Retinal pigment epithelial cell (primary cell): Measurements from ENCODE around the gene EIF4E2.

Experiments used
- DNase-seq: peaks from one replicate; pipeline ENCODE4 v3.0.0-alpha.2; 2010; ENCODE audit warnings: low read depth
- H3K4me3 ChIP-seq: 2 replicates; pipeline ENCODE4 v1.5.1; 2011; ENCODE audit warnings: mild to moderate bottlenecking, low read length, control low read depth, moderate library complexity
- TF ChIP-seq, protein P1 (sequence below): conservative IDR thresholded peaks from 2 replicates; pipeline ENCODE4 v1.5.1; 2011; ENCODE audit warnings: low read depth, low read length, control low read depth, inconsistent platforms

EIF4E2 gene

DNA sequence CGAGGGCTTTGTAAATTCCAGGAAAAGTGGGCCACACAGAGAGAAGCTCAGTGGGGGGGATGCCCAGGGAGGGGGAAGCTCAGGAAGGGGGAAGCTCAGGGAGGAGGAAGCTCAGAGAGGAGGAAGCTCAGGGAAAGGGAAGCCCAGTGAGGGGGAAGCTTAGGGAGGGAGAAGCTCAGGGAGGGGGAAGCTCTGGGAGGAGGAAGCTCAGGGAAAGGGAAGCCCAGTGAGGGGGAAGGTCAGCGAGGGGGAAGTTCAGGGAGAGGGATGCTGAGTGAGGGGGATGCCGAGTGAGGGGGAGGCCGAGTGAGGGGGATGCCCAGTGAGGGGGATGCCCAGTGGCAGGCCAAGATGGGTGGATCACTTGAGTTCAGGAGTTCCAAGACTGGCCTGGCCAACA, 11.8 kb upstream of the EIF4E2 start:
- H3K4me3 ChIP-seq = no peak overlapping the region
- DNase-seq = no peak
- TF ChIP-seq, protein P1, sequence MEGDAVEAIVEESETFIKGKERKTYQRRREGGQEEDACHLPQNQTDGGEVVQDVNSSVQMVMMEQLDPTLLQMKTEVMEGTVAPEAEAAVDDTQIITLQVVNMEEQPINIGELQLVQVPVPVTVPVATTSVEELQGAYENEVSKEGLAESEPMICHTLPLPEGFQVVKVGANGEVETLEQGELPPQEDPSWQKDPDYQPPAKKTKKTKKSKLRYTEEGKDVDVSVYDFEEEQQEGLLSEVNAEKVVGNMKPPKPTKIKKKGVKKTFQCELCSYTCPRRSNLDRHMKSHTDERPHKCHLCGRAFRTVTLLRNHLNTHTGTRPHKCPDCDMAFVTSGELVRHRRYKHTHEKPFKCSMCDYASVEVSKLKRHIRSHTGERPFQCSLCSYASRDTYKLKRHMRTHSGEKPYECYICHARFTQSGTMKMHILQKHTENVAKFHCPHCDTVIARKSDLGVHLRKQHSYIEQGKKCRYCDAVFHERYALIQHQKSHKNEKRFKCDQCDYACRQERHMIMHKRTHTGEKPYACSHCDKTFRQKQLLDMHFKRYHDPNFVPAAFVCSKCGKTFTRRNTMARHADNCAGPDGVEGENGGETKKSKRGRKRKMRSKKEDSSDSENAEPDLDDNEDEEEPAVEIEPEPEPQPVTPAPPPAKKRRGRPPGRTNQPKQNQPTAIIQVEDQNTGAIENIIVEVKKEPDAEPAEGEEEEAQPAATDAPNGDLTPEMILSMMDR = no peak

DNA sequence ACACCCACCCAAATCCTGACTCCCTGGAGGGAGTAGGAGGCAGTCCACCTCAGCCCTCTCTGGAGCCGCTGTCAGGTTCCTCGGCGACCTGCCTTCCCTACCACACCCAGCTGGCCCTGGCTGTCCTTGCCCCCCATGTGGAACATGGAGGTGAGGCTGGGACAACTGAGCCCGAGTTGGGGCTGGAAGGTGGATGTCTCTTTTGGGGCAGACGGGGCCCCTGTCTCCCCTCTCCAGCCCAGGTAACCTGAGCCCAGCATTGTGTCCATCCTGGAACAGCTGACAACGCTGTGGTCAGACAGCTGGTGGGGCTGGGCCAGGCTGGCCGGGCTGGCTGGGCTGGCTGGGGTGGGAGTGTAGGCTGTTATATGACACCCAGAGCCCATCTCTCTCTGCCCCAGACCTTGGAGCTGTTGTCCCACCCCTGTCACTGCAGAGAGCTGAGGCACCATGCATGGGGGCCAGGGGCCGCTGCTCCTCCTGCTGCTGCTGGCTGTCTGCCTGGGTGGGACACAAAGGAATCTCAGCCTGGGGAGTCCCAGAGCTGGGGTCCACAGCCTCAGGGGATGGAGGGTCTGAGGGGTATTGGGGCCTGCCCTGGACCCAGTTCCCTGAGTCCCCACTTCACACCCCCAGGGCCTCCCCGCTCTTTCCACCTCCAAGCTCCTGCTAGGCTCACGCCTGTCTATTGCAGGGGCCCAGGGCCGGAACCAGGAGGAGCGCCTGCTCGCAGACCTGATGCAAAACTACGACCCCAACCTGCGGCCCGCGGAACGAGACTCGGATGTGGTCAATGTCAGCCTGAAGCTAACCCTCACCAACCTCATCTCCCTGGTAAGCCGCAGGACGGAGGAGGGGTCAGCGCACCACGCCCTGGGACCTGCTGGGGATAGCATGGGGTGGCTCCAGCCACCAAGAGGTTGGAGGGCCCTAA, 10.9 kb upstream of the EIF4E2 start, which contains the start of gene CHRNG:
TSS of gene CHRNG (plus strand) at position 395 of the 934 bp plus-strand sequence. CDS start at position 451, 56 bp downstream.
- no peak for DNase-seq
- TF ChIP-seq, protein P1 = no peak
- no peak within 1 kb of the TSS for H3K4me3 ChIP-seq

DNA sequence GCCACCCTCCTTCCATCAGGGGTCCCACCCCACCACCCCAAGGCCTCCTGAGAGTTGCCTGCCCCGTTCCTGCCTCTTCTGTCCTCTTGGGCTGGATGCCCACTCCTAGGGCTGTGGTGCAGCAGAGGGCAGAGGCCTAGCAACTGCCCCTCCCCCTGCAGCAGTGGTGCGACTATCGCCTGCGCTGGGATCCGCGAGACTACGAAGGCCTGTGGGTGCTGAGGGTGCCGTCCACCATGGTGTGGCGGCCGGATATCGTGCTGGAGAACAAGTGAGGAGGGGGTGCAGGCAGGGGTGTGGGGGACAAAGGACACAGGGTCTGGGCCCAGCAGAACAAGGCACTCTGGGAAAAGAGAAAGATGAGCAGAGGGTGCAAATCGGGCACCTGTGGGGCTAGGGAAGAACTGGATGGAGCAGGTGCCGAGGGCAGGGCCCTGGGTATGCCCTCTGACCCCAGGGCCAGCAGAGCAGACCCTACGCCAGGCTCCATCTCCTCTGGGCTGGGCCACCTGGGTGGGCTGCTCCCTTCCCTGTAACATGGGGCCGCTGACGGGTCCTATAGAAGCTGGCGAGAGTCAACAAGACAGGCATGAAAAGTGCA, 9.9 kb upstream of the EIF4E2 start:
- TF ChIP-seq, protein P1 = no peak
- DNase-seq = no peak
- H3K4me3 ChIP-seq = no peak overlapping the region

DNA sequence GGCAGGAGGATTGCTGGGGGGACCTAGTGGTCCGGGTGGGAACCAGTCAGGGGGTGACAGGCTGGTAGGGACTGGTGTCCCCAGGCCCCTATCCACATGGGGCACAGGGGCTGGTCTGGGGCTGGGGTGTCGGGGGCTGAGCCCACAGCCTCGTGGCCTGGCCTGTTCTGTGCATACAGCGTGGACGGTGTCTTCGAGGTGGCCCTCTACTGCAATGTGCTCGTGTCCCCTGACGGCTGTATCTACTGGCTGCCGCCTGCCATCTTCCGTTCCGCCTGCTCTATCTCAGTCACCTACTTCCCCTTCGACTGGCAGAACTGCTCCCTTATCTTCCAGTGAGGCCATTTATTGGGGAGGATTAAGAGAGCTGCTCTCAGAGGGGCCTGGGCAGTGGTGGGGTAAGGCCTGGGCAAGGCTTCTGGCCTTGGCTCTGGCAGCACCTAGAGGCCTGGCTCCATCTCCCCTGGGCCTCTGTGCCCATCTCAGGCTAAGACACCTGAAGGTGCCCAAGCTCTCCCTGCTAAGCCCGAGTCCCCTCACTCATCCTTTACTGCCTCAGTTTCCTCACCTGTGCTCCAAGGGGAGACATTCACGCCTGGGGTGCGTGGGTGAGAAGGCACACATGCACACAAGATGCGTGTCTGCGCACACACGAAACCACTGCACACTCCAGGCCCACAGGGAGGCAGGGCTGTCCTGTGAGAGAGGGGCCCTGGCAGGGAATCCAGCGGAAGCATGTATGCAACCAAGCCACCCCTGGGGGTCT, 9.1 kb upstream of the EIF4E2 start:
- TF ChIP-seq, protein P1 = no peak
- DNase-seq = no peak
- H3K4me3 ChIP-seq = no peak overlapping the region

DNA sequence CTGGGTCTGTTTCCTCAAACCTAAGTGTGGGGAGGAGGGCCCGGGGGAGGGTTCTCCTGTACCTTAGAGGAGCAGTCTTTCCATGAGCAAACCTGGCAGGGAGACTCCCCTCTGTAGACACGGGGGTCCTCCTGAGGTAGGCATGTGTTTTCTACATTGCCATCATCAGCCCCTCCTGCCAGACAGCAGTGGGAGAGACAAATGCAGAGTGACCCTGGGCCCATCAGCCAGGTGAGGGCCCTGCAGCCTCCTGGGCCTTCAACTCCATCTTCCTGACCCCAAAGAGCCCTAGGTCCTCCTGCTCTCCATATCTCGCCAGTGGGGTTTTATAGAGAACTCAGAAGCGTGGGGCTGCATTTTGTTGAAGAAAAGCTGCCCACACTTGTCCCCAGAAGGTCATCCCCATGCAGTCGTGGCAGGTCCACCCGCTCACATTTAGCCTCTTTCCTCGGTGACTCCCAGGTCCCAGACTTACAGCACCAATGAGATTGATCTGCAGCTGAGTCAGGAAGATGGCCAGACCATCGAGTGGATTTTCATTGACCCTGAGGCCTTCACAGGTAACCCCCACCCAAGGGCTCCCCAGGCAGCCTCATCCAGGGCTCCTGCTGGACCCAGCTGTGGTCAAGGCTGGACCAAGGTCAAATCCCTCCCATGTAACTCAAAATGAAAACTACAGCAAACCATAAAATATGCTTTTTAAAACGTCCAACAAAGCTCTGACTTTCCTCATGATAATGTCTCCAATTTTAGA, 8.4 kb upstream of the EIF4E2 start:
- TF ChIP-seq, protein P1 = no peak
- H3K4me3 ChIP-seq = no peak overlapping the region
- DNase-seq = no peak

DNA sequence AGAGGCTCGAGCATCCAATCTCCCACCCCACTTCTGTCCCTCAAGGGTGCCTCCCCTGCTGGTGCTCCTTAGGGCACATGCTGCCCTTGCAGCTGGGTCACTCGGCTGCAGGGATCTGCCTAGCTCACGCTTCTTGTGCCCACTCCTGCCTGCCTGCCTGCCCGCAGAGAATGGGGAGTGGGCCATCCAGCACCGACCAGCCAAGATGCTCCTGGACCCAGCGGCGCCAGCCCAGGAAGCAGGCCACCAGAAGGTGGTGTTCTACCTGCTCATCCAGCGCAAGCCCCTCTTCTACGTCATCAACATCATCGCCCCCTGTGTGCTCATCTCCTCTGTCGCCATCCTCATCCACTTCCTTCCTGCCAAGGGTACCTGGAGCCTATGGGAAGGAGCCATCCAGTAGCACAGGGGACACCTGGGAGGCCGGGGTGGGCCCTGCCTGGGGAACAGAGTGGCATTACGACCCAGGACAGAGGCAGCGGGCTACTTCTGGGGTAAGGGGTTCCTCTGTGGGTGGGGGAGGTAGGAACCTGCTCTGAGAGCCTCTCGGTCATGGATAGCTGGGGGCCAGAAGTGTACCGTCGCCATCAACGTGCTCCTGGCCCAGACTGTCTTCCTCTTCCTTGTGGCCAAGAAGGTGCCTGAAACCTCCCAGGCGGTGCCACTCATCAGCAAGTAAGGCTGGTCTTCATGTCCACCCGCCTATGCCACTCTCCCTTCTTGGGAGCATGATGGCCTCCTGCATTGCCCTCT, 7.6 kb upstream of the EIF4E2 start:
- no peak overlapping the region for H3K4me3 ChIP-seq
- TF ChIP-seq, protein P1 = no peak
- DNase-seq = no peak
